HG03558 (cell line): ENCODE measurements around the gene ABCA13.

ENCODE experiments used
- ATAC-seq: cut with Tn5 transposase; IDR thresholded peaks from one replicate; pipeline ENCODE4 v1.9.1; 2021; ENCODE audit warnings: moderate number of reproducible peaks; ENCODE audit not compliant: unreplicated experiment; ENCODE audit errors: extremely low read depth

The ABCA13 gene

GRCh38 chr7:48681006-48681405 is 509.7 kb downstream of the ABCA13 start:
- no peak for ATAC-seq

- ATAC-seq = no peak
Observed at GRCh38 chr7:48691788-48692187, 520.5 kb downstream of the ABCA13 start.
